Measurements from ENCODE around the gene SYT1. TPM values are rescaled to one million over a fixed set of nuclear protein-coding genes. Genes with fewer than 3 reads are reported as not detected.

The SYT1 gene
- total RNA-seq, 1 donor from 2014 or later, result 19.5 TPM

DNA sequence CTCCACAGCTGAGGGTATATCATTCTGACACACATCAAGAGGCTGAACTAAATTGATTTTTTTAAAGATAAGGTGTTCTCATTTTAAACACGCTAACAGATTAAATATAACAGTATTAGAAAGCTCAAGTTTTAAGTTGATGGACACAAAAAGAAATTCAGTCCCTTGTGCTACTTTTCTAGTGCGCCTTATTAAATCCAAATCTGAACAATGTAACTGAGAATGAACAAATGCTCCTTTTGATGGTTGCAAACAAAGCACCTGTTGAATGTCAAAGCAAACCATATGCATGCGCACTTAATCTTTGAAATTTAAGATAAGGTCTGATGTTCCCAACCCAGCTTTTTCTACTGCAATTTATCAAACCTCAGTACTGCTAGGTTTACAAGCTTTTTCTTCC, 424.3 kb downstream of the SYT1 start:
- H3K27ac Mint-ChIP-seq (ENCODE audit: unreplicated experiment), result no peak overlapping the region
- TF ChIP-seq CTCF (conservative IDR thresholded peaks at IDR 0.05), result no peak
- no peaks in the 10 kb centered on the region for H3K36me3 Mint-ChIP-seq (ENCODE audit: low read depth)
- H3K4me3 Mint-ChIP-seq, result no peak overlapping the region
- no peaks in the 10 kb centered on the region for H3K4me1 Mint-ChIP-seq
- no peaks in the 10 kb centered on the region for H3K27me3 Mint-ChIP-seq (ENCODE audit: low read depth)
- no peak for DNase-seq (ENCODE audit: low read depth, low spot score)
- H3K9me3 Mint-ChIP-seq, result no peaks in the 10 kb centered on the region

DNA sequence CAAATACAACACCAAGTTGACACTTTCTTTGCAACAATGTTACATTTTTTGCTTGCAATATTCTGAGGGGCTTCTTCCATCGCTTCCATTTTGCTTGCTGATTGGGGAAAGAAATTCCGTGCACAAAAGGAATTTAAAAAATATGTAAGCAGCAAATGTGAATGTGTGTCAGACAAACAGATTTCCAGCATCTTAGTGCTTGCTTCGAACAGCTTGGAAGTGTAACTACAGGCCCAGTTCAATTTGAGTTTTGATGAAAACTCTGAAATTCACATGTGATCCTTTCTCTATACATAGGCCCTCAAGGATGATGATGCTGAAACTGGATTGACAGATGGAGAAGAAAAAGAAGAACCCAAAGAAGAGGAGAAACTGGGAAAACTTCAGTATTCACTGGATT, 427.1 kb downstream of the SYT1 start:
- DNase-seq (ENCODE audit: low read depth, low spot score), result no peak
- Mint-ChIP-seq H3K4me3 (no peak overlapping the region), H3K27ac (ENCODE audit: unreplicated experiment) (no peak overlapping the region), H3K4me1 (no peaks in the 10 kb centered on the region), H3K27me3 (ENCODE audit: low read depth) (no peaks in the 10 kb centered on the region), H3K9me3 (no peaks in the 10 kb centered on the region), H3K36me3 (ENCODE audit: low read depth) (no peaks in the 10 kb centered on the region)
- TF ChIP-seq CTCF (conservative IDR thresholded peaks at IDR 0.05), result no peak

DNA sequence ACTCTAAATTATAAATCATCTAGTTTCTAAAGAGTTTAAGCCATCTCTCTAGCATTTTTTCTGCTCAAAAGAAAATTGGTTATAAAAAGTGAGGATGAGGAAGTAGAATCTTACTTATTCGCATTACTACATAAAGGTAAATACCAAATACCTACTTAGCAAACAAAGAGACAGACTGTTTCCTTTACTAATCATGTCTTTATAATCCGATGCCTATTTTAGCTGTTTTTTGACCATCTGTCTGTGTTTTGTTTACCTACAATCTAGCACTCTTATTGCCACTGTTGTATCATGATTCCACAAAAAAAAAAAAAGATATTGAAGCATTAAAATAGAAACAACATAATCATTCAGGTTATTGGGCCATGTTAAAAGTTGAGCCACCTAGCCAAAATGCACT, 430.0 kb downstream of the SYT1 start:
- H3K27ac Mint-ChIP-seq (ENCODE audit: unreplicated experiment), result no peak overlapping the region
- H3K4me3 Mint-ChIP-seq, result no peak overlapping the region
- TF ChIP-seq CTCF (conservative IDR thresholded peaks at IDR 0.05), result no peak
- no peaks in the 10 kb centered on the region for H3K27me3 Mint-ChIP-seq (ENCODE audit: low read depth)
- no peaks in the 10 kb centered on the region for H3K9me3 Mint-ChIP-seq
- H3K36me3 Mint-ChIP-seq (ENCODE audit: low read depth), result no peaks in the 10 kb centered on the region
- DNase-seq (ENCODE audit: low read depth, low spot score), result no peak
- no peaks in the 10 kb centered on the region for H3K4me1 Mint-ChIP-seq

DNA sequence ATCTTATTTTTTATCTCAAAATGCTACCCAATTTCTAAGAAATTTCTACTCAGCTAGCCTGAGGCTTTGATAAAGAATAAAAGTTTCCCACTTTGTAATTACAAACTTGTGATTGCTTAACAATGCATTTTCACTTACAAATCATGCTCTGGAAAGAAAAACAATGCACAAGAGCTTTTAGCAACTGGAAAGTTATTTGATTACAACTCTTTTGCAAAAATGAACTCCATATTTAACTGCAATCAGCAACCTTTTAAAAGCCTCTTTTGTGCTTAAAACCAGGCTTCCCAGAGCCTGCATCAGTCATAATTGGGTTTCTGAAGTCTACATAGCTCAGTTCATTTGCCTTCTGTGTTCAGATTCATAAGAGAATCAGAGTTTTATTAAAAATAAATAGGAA, 431.0 kb downstream of the SYT1 start:
- DNase-seq (ENCODE audit: low read depth, low spot score), result no peak
- Mint-ChIP-seq H3K36me3 (ENCODE audit: low read depth) (no peaks in the 10 kb centered on the region), H3K27me3 (ENCODE audit: low read depth) (no peaks in the 10 kb centered on the region), H3K9me3 (no peaks in the 10 kb centered on the region), H3K4me3 (no peak overlapping the region), H3K27ac (ENCODE audit: unreplicated experiment) (no peak overlapping the region), H3K4me1 (no peaks in the 10 kb centered on the region)
- TF ChIP-seq CTCF (conservative IDR thresholded peaks at IDR 0.05), result no peak

DNA sequence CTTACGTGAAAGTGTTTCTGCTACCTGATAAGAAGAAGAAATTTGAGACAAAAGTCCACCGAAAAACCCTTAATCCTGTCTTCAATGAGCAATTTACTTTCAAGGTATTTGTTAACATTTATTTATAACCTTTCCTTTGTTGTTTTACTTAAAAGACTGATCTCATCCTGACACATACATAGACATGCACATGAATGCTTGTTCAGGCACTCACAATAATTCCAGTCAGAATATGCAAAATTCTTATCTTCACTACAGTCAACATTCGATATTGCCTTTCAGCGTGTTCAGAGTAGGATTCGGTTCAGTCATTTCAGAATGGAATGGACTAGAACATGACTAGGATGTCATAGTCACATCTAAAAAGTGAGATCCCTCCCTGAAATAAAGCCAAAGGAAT, 431.6 kb downstream of the SYT1 start:
- no peak for DNase-seq (ENCODE audit: low read depth, low spot score)
- Mint-ChIP-seq H3K4me3 (no peak overlapping the region), H3K9me3 (no peaks in the 10 kb centered on the region), H3K36me3 (ENCODE audit: low read depth) (no peaks in the 10 kb centered on the region), H3K27ac (ENCODE audit: unreplicated experiment) (no peak overlapping the region), H3K27me3 (ENCODE audit: low read depth) (no peaks in the 10 kb centered on the region), H3K4me1 (no peaks in the 10 kb centered on the region)
- TF ChIP-seq CTCF (conservative IDR thresholded peaks at IDR 0.05), result no peak

DNA sequence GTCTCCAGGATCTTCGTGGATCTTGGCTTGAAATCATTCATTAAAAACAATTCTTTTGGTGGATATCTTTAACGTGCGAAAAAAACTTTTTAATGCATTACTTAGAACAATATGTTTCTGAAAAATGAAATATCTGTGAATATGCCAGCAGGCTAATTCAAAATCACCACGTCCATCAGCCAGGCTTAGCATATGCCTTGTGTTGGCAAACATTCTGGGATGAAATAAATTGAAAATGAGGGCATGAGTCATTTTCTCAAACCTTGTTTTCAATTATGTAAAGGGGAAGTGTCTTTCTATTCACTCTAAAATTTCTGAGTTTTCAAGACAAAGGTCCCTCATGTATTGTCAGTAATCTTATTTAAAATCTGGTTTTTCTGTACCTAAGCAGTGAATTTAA, 432.3 kb downstream of the SYT1 start:
- Mint-ChIP-seq H3K9me3 (no peaks in the 10 kb centered on the region), H3K4me3 (no peak overlapping the region), H3K36me3 (ENCODE audit: low read depth) (no peaks in the 10 kb centered on the region), H3K27ac (ENCODE audit: unreplicated experiment) (no peak overlapping the region), H3K27me3 (ENCODE audit: low read depth) (no peaks in the 10 kb centered on the region), H3K4me1 (no peaks in the 10 kb centered on the region)
- no peak for TF ChIP-seq CTCF (conservative IDR thresholded peaks at IDR 0.05)
- no peak for DNase-seq (ENCODE audit: low read depth, low spot score)

Data from neural crest cell (in vitro differentiated cells).